ENCODE measurements around the gene PLEKHA8. TPM values are rescaled to one million over a fixed set of nuclear protein-coding genes. Genes with fewer than 3 reads are reported as not detected.

The PLEKHA8 gene
- total RNA-seq, 1 donor from 2014 or later, result 8.8 TPM

DNA sequence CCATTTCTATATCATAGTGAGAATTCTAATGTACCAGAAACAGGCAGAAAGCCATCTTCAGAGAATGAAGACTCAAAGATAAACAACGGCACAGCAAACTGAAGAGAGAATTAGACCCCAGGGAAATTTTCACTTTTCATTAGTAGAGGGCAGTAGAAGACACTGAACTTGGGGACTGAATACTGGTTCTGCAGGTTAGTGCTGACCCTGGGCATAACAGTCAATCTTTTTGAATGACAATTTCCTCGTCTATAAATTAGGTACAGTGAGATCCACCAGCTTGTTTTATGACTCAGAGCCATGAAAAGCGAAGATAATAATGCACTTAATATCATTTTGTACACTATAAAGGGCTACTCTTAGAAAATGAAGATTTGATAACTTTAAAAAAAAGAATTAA, 15.5 kb upstream of the PLEKHA8 start:
- Histone ChIP-seq H3K4me3 (no peak overlapping the region), H3K36me3 (peaks cover 26% of the 10 kb centered on the region), H3K27me3 (ENCODE audit: low read depth) (no peaks in the 10 kb centered on the region), H3K9me3 (no peaks in the 10 kb centered on the region), H3K4me1 (no peaks in the 10 kb centered on the region), H3K27ac (no peak overlapping the region)
- intact Hi-C loops (cut with DNase I), result no loop called here
- DNase-seq, result no peak
- TF ChIP-seq, protein P1, sequence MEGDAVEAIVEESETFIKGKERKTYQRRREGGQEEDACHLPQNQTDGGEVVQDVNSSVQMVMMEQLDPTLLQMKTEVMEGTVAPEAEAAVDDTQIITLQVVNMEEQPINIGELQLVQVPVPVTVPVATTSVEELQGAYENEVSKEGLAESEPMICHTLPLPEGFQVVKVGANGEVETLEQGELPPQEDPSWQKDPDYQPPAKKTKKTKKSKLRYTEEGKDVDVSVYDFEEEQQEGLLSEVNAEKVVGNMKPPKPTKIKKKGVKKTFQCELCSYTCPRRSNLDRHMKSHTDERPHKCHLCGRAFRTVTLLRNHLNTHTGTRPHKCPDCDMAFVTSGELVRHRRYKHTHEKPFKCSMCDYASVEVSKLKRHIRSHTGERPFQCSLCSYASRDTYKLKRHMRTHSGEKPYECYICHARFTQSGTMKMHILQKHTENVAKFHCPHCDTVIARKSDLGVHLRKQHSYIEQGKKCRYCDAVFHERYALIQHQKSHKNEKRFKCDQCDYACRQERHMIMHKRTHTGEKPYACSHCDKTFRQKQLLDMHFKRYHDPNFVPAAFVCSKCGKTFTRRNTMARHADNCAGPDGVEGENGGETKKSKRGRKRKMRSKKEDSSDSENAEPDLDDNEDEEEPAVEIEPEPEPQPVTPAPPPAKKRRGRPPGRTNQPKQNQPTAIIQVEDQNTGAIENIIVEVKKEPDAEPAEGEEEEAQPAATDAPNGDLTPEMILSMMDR (IDR thresholded peaks at IDR 0.05), result no peak
- no peak for ATAC-seq

DNA sequence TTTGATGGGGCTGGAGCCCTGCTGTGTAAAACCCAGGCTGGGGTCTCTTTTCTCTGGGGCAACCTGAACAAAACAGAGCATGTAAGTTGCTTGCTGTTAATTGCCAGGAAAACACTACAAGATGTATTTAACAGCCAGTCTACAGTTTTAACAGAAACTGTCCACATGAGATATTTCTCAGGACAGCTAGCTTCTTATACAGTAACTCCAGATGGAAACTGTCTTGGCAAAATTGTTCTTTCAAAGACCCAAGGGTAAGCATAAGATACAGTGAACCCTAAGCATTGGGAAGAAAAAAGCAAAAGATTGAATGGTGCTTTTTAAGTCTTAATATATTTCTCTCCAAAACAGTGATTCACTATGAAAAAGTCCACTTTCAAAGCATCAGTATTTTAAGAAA, 9.8 kb upstream of the PLEKHA8 start:
- TF ChIP-seq, protein P1 (IDR thresholded peaks at IDR 0.05), result no peak
- Histone ChIP-seq H3K36me3 (peaks cover 24% of the 10 kb centered on the region), H3K27me3 (ENCODE audit: low read depth) (no peaks in the 10 kb centered on the region), H3K27ac (no peak overlapping the region), H3K4me1 (no peaks in the 10 kb centered on the region), H3K4me3 (no peak overlapping the region), H3K9me3 (no peaks in the 10 kb centered on the region)
- intact Hi-C loops (cut with DNase I), result no loop called here
- ATAC-seq (no peak), DNase-seq (no peak)

DNA sequence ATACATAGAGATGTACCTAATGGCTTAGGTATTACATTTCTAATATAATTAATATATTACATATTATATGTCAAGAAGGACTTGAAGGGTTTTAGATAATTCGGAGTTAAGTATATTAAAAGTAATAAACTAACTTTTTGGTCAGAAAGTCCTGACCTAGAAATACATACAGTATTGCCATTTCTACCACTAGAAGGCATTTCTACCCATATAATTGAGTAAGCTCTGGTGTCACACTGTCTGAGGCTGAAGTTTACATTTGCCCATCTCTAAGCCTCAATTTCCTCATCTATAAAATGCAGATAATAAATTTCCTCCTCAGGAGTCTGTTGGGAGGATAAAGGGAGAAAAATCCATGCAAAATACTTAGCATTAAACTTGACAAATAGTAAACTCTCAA, 8.8 kb upstream of the PLEKHA8 start:
- Histone ChIP-seq H3K27me3 (ENCODE audit: low read depth) (no peaks in the 10 kb centered on the region), H3K4me1 (peaks cover 4% of the 10 kb centered on the region), H3K27ac (no peak overlapping the region), H3K9me3 (no peaks in the 10 kb centered on the region), H3K36me3 (peaks cover 16% of the 10 kb centered on the region), H3K4me3 (no peak overlapping the region)
- ATAC-seq (no peak), DNase-seq (no peak)
- intact Hi-C loops (cut with DNase I), result no loop called here
- TF ChIP-seq, protein P1 (IDR thresholded peaks at IDR 0.05), result no peak

- ATAC-seq, result no peak
- TF ChIP-seq, protein P1 (IDR thresholded peaks at IDR 0.05), result no peak
- intact Hi-C loops (cut with DNase I), result no loop called here
These were observed 8.3 kb upstream of the PLEKHA8 start for GRCh38 chr7:30019960-30020359.

GRCh38 chr7:30020535-30020934, 7.7 kb upstream of the PLEKHA8 start:
- intact Hi-C loops (cut with DNase I), result no loop called here

More at GRCh38 chr7:30019960-30020359, 8.3 kb upstream of the PLEKHA8 start:
- Histone ChIP-seq H3K27ac (no peak overlapping the region), H3K4me1 (peaks cover 9% of the 10 kb centered on the region), H3K9me3 (no peaks in the 10 kb centered on the region), H3K4me3 (no peak overlapping the region), H3K27me3 (ENCODE audit: low read depth) (no peaks in the 10 kb centered on the region), H3K36me3 (peaks cover 10% of the 10 kb centered on the region)
- no peak for DNase-seq

More at GRCh38 chr7:30020535-30020934, 7.7 kb upstream of the PLEKHA8 start:
- no peak overlapping the region for H3K27ac ChIP-seq
- H3K4me3 ChIP-seq, result no peak overlapping the region
- TF ChIP-seq, protein P1 (IDR thresholded peaks at IDR 0.05), result no peak
- H3K4me1 ChIP-seq, result peaks cover 15% of the 10 kb centered on the region
- no peaks in the 10 kb centered on the region for H3K9me3 ChIP-seq
- DNase-seq (no peak), ATAC-seq (no peak)
- no peaks in the 10 kb centered on the region for H3K27me3 ChIP-seq (ENCODE audit: low read depth)
- peaks cover 8% of the 10 kb centered on the region for H3K36me3 ChIP-seq

Measured in lower lobe of right lung (tissue), 2 donors.